ENCODE measurements around the gene PTPRN2.

PTPRN2 gene

GRCh38 chr7:158278745-158279320 is 308.8 kb downstream of the PTPRN2 start:
- H3K27me3 ChIP-seq (ENCODE audit: control insufficient read depth, insufficient read depth, low read length) = no peaks in the 10 kb centered on the region
- no peak overlapping the region for H3K4me2 ChIP-seq (ENCODE audit: low read length)
- H2AFZ ChIP-seq = no peak overlapping the region
- H3K27ac ChIP-seq = no peak overlapping the region
- H3K79me2 ChIP-seq = no peaks in the 10 kb centered on the region
- H3K4me1 ChIP-seq = no peaks in the 10 kb centered on the region
- H3K36me3 ChIP-seq (ENCODE audit: control insufficient read depth, insufficient read depth, low read length) = no peaks in the 10 kb centered on the region
- H3K9ac ChIP-seq = no peak overlapping the region
- no peak overlapping the region for H3K4me3 ChIP-seq (ENCODE audit: low read depth, low read length)
- no peak for TF ChIP-seq CTCF (IDR thresholded peaks at IDR 0.05)
- no peaks in the 10 kb centered on the region for H3K9me3 ChIP-seq (ENCODE audit: control insufficient read depth, low read length)

GRCh38 chr7:158277219-158278141 is 310.1 kb downstream of the PTPRN2 start:
- no peaks in the 10 kb centered on the region for H3K36me3 ChIP-seq (ENCODE audit: control insufficient read depth, insufficient read depth, low read length)
- H2AFZ ChIP-seq = no peak overlapping the region
- no peak overlapping the region for H3K9ac ChIP-seq
- TF ChIP-seq CTCF (IDR thresholded peaks at IDR 0.05) = no peak
- H3K4me1 ChIP-seq = no peaks in the 10 kb centered on the region
- no peak overlapping the region for H3K4me2 ChIP-seq (ENCODE audit: low read length)
- no peak overlapping the region for H3K4me3 ChIP-seq (ENCODE audit: low read depth, low read length)
- H3K27ac ChIP-seq = no peak overlapping the region
- no peaks in the 10 kb centered on the region for H3K79me2 ChIP-seq
- H3K27me3 ChIP-seq (ENCODE audit: control insufficient read depth, insufficient read depth, low read length) = no peaks in the 10 kb centered on the region
- no peaks in the 10 kb centered on the region for H3K9me3 ChIP-seq (ENCODE audit: control insufficient read depth, low read length)

- Histone ChIP-seq H3K4me1 (no peaks in the 10 kb centered on the region), H3K9me3 (ENCODE audit: control insufficient read depth, low read length) (no peaks in the 10 kb centered on the region), H3K27ac (no peak overlapping the region), H3K4me3 (ENCODE audit: low read depth, low read length) (no peak overlapping the region), H3K9ac (no peak overlapping the region), H3K79me2 (no peaks in the 10 kb centered on the region), H3K27me3 (ENCODE audit: control insufficient read depth, insufficient read depth, low read length) (no peaks in the 10 kb centered on the region), H2AFZ (no peak overlapping the region), H3K36me3 (ENCODE audit: control insufficient read depth, insufficient read depth, low read length) (no peaks in the 10 kb centered on the region), H3K4me2 (ENCODE audit: low read length) (no peak overlapping the region)
- no peak for TF ChIP-seq CTCF (IDR thresholded peaks at IDR 0.05)
These were observed 311.0 kb downstream of the PTPRN2 start for GRCh38 chr7:158276414-158277218.

GRCh38 chr7:158275711-158276413 is 311.8 kb downstream of the PTPRN2 start:
- Histone ChIP-seq H2AFZ (no peak overlapping the region), H3K4me3 (ENCODE audit: low read depth, low read length) (no peak overlapping the region), H3K4me1 (no peaks in the 10 kb centered on the region), H3K9ac (no peak overlapping the region), H3K36me3 (ENCODE audit: control insufficient read depth, insufficient read depth, low read length) (no peaks in the 10 kb centered on the region), H3K9me3 (ENCODE audit: control insufficient read depth, low read length) (no peaks in the 10 kb centered on the region), H3K27me3 (ENCODE audit: control insufficient read depth, insufficient read depth, low read length) (no peaks in the 10 kb centered on the region), H3K79me2 (no peaks in the 10 kb centered on the region), H3K27ac (no peak overlapping the region), H3K4me2 (ENCODE audit: low read length) (no peak overlapping the region)
- no peak for TF ChIP-seq CTCF (IDR thresholded peaks at IDR 0.05)

Data from parathyroid adenoma (tissue), 2 donors.